ENCODE data around the gene TRAIP.
"Not testable (repeated sequence)": the region's sequence is repeated elsewhere in the genome, so short reads cannot be mapped to it uniquely, and the experiment has no call there.

The TRAIP gene

DNA sequence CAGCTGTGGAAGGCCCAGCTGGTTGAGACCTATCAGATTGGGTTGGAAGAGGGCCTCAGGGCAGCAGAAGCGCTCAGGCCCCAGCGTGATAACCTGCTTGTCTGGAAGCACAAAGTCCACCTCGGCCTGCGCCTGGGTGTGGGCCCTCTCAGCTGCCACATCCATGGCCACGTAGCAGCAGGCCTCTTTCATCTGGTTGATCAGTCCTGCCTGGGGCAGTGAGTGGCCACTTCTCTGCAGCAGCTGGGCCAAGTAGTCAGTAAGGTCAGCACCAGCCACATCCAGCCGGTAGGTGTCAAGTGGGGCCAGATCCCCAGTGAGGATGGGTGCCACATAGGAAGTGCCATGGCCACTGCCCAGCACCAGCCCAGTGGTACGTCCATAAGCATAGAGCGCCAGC is 17.3 kb upstream of the TRAIP start:
- no peak for DNase-seq

DNA sequence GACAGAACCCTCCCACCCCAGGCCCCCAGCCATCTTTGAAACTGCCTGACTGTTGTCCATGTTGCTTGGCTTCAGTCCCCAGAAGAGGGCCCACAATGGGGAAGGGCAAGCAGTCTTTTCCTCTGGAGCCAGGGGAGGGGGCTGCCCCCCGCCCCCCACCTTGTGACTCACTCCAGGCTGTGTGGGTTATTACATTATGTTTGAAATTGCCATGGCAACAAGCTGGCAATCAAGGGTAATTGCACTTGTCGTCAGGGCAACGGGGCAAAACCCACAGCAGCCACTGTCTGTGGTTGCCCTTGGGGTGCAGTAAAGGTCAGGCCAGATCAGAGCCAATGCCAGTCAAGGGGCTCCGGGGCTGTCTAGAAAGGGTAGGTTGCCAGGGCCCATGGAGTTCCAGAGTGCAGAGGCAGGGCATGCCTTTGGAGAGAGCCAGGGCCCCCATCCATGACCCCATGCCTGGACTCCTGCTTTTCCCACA is 16.5 kb upstream of the TRAIP start:
- no peak for DNase-seq

DNA sequence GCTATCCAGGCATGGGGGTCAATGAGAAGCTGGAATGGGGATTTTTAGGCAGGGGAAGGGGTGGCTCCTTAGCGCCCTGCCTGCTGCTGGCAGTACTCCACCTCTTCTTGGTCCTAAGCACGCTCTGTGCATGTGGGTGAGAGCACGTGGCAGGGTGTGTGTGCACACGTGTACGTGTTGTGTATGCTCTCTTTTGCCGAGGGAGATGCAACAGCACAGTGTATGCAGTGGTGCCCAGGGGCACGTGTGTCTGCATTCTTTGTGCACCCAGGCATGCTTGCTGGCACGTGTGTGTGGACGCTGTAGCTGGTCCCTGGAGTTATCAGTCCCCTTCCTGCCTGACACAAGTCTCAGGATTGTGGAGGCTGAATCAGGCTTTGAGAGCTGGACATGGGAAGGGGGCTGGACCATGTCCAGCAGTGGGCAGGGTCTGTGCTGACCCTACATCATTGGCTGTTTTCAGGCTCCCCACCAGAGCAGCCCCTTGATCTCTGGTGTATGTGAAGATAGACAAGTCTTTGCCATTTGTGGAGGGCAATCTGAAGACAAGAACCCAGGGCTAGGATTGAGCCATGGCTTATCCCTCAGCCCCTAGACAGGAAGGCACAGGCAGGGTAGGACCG is 15.3 kb upstream of the TRAIP start:
- DNase-seq = no peak

DNA sequence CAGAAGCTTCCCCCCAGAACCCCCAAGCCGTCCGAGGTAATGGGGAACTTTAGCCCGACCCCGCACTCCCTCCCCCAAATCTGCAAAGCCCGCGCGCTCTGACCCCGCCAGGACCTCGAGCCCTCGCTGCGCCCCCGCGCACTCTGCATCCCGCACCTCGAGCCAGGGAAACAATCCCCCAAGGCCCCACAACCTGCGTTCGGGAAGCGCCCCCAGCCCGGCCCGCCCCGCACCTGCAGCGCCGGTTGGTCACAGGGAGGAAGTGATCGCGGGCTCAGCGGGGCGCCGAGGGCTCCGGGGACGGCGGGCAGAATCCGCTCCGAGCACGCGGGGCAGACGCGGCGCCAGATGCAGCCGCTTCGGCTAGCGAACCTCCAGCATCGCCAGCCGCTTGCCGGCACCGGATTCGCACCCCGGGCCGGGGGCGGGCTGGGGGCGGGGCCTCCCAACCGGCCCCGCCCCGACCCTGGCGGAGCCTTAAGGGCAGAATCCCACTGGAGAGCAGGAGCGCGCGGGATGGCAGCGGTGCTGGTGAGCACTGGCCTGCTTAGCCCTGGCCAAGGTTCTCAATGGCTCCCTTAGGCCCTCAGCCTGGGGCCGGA is 13.3 kb upstream of the TRAIP start, which contains the start of gene CAMKV:
TSS of gene CAMKV (minus strand) at position 382 of the 602 bp plus-strand sequence. CDS start 7,518 bp downstream, outside the sequence.
- peak; percentile 79 for DNase-seq

DNA sequence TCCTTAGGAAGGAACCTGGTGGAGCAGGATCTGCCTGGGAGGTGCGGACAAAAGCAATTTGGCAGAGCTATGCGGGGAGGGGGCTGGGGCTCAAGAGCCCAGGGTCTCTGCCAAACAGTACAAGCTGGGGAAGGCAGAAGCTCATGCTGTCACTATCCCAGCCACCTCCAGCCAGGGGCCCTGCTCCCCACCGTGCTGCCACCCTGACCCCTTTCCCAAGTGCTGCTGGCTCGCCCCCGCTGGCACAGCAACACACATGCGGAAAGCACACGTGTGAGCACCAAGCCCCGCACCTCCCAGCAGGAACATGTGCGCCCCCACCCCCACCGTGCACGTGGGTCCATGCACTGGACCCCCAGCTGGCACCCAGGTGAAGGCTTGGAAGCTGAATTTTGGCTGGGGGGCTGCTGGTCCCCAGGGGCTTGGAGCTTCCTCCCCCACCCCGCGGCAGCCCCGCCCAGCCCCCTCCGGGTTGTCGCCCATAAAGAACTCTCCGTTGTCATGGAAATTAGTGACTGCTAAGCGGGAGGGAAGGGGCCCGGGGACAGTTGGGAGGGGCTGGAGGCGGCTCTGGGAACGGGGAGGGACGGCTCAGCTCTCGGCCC is 12.6 kb upstream of the TRAIP start:
- no peak for DNase-seq

DNA sequence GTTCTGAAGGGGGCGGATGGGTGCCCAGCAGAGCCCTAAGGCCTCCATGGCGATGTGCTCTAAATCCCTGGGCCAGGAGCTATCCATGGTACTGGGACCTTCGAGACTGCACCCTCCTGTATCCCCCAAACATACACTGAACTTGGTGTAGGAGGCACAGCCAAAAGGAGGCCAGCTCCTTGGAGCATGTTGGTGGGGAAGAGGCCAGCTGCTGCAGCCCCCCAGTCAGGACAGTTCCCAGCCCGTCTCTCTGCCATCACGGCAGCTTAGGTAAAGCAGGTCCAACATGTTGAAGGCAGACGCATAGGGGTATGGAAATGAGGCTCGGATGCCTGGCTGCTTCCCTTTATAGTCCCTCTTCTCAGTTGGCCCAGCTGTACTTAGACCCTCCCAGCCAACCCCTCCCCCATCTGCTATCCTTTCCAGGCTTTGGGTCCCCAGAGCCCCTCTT is 11.5 kb upstream of the TRAIP start:
- DNase-seq = peak; percentile 58

DNA sequence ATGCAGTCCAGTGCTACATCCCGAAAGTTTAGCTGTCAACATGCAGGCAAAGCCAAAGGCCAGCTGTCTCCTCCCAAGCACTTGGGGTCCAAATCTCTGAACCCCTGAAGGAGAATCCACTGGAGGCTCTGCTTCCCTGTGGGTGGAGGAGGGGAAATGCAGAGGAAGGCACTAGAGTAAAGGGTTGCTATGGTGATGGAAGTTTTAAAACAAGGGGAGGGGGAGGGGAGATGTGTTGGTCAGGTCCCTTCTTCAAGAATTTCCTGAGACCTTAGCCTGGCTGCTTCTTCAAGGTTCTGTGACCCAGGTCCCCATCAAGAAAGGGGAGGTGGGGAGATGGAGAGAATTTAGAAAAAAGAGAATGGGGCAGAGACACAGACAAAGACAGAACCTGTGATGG is 11.0 kb upstream of the TRAIP start:
- no peak for DNase-seq

DNA sequence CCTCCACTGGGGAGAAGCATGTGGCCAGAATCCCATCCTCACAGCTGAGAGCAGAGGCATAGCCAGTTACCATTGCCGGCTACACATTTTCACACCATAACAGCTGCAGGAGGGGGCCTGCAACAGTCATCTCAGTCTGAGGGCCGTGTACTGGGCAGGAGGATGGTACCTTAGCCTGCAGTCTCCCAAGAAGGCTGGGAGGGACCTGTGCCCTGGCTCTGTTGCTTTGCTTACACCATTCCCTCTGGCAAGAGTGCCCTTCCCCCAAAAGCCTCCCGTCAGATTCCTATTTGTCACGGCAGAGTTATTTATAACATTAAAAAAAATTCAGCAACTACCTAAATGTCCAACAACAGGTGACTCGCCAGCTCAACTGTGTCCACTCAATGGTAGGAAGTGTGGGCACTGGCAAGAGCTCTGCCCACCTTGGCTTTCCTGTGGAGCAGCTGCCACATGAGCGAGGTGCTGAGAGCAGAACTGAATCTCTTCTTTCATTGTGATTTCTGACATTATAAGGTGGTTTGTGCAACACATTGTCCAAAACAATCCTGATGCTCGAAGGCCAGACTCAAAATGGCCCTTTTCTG is 8.9 kb upstream of the TRAIP start:
- no peak for DNase-seq

DNA sequence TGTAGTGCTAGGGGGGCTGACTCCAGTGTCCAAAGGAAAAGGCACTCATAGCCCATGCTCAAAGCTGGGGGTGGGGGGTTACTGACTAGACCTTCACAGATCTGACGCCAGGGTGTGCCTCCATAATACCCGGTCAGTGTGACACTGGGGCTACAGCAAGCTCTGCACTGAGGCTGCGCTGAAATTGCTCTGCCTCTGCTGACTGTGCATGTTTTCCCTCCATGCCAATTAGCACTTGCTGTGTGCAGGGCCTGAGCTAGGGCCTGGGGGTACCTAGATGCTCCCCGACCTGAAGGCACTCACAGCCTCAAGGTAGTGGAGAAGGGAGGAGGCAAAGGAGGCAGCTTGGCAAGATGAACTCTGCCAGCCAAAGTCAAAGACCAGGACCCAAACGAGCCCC is 8.1 kb upstream of the TRAIP start:
- no peak for DNase-seq

DNA sequence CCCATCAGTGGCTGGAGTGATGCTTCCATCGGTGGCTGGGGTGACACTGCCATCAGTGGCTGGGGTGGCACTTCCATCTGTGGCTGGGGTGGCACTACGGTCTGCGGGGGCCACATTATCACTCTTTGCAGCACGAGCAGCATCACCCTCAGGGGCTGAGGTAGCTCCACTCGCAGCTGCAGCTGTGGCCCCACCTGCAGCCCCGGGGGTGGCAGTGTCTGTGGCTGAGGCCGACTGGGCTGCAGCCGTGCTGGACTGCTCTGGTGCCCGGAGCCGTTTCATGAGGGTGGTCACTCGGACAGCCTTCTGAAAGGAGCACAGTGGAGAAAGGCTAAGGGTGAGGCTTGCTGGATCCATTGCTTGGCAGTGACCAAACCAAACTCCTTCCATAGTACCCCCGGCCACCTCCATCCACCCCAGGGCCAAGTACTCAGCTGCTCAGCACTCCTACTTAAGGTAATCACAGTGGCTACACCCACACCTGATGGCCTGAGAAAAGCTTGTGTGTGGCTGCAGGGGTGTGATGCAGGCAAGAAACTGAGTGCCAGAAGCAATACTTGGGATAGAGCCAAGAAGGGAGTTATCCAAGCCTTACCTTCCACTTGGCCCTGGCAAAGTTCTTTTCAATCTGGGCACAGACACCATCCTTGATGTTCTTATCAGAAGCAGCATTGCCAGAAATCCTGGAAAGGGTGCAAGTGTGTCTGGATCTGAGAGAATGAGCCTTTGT is 3.4 kb upstream of the TRAIP start:
- DNase-seq = no peak

DNA sequence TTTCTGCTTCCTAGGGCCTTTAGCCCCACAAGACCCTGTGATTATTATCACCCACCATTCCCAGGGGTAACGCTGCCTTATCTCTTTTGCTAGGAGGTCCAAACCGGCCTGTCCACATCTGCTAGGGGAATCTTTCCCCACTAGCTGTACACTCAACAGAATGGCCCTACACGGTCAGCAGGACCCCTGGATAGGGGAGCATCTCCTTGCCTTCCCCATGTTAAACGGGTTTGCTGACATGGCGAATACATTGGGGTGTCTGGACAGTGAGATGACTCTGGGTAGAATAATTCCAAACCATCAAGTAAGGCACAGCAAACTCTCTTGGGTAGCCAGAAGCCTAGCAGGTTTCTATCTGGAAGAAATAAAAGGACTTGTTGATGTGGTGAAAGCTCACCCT is 702 bp downstream of the TRAIP start:
- no peak for DNase-seq

DNA sequence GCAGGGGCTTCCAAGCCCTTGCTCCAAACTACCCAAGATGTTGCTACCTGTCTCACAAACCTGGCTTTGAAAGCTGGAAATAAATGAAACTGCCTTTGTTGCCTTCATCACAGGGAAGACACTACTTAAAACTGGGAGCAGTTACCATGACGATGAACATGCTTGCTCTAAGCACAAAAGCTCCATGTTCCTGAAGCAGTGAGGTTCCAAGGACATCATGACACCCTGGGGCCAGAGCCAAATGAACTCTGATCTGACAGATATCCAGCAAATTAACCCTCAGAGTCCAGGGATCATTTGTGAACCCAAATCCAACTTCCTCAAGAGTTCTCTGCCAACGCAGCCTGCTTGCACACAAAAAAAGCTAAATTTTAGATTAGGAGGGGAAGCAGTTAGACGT is 10.7 kb downstream of the TRAIP start:
- DNase-seq = no peak

DNA sequence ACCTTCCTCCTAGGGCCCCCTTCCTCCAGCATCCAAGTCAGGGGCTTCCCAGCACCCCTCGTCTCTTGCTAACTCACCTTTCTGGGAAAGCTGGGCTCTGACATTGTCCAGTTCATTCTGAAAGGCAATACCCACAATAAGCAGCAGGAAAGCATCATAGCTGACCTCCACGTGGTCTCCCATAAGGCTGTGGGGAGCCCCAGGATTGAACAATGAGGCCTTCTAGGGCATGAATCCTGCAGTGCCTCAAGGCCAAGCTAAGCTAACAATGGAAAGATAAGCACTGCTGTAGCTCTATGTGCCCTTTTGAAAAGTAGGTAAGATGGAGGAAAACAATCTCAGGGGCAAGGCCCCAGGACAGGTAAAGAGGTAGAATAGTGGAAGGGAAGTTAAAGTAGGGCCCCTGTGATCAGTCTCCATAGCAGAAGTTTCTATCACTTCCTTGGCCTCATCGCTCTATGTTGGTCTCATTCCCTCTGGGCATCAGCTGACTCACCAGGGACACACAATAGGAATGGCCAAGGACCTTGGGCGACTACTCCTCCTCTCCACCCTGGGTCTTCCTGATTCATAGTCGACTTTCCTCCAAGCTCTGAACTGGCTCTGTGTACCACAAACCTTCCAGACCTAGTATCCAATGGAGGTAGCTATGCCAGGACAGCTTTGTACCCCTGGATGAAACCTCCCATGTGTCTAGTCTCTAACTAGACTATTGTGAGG is 11.7 kb downstream of the TRAIP start:
- DNase-seq = no peak

DNA sequence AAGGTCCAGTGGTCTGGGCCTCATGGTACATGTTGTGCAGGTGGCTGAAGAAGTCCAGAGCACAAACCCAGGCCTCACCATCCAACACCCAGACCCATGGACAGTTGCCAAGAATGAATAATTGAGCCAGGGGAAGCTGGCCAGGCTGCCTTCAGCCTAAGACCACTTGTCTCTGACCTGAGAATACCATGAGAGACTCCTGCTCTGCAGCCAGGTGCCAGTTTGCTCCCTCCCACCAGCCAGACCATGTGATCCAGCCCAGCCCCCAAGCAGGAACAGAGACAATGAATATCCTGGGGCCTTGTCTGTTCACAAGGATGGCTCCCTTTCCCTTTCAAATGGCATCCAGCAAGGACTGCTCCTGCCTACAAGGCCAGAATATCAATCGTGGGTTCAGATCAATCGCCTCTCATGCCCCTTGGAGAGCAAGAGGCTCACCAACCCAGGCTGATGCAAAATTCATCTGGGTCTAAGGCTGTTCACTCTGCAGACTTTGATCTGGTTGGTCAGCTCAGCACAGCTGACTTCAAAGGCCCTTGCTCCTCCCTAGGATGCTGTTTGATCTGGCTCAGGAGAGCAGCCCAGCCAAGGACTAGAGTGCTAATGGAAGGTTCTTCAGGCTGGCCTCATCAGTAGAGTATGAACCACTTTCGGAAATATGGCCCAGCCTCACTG is 13.4 kb downstream of the TRAIP start:
- no peak for DNase-seq

DNA sequence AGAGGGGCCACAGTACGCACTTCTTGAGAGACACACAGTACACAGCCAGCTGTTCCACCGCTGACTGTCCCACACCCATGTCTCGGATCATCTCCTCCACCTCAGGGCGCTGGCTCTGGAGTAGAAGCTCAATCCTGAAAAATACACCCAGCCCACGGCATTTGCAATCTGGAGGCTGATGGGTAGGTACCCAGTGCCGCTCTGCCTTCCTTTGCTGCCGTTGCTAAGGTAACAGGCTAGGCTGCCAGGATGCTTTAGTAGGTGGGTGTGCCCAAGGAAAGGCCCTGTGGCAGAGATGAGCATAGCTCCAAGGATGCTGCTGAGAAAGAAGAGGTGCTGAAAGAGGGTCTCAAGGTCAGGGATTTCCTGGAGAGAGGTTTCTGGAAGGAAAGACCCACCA is 14.6 kb downstream of the TRAIP start:
- no peak for DNase-seq

DNA sequence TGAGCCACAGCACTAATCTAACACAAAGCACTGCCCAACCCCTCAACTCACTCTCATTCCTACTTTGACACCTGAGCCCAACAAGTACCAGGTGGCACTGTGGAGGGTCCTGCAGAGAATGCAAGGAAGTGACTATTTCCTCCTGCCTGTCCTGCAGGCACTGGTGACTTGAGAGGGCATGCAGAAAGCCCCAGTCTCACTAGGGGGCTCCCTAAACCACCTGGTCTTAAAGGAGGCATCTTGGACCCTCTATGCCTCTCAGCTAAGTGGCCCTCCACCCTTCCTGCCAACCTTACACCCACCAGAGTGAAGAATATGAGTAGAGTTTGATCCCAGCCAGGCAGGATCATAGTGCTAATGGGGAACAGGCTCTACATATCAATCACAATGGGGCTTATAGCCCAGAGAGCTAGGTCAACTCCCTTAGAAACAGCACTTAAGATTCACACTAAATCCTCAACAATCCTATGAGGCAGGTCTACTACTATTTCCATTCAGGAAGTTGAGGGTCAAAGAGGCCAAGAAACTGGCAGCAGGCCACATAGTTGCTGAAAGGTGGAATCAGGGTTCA is 15.2 kb downstream of the TRAIP start:
- no peak for DNase-seq

DNA sequence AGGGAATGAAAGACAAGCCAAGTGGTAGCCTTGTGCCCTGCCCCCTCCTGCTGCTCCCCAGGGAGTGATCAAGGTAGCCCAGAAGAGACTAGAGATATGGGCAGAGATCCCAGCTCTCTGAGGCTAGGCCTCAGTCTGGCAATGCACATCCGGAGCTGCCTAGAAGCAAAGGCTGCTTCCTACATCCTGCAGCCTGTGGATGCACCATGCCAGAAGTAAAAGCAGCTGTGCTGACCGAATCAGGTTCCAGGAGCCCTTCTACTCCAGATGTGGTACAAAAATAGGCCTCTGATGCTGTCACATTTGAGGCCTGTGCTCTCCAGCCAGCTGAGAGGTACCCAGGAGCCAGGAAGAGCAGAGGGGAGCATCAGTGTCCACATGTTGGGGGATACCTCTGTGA is 16.0 kb downstream of the TRAIP start:
- no peak for DNase-seq

DNA sequence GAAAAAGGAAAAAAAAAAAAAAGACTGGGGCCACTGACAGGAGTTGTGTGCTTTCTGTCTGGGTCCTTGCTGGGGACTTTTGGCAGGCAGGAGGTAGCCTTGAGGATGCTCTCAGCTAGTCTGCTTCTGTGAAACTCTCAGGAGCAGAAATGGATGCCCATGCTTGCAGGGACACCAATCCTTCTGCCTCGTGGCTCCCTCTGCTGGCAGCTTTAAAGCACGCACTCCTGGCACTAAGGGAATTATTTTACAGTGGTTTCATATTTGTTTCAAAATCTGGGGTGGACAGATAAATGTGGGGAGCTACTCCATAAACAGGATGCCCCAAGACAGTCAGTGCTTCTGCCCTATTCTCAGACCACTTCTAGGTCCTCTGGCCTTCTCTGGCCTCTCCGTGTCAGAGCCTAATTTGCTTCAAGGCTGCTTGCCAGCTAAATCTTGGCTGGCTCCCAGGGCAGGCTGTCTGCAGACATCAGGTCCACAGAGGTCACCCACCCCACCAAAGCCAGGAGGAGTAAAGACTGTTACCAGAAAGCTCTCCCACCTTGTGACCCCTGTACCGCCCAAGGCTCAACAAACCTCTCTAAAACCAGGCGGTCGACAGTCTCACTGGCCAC is 17.1 kb downstream of the TRAIP start:
- peak; percentile 72 for DNase-seq

DNA sequence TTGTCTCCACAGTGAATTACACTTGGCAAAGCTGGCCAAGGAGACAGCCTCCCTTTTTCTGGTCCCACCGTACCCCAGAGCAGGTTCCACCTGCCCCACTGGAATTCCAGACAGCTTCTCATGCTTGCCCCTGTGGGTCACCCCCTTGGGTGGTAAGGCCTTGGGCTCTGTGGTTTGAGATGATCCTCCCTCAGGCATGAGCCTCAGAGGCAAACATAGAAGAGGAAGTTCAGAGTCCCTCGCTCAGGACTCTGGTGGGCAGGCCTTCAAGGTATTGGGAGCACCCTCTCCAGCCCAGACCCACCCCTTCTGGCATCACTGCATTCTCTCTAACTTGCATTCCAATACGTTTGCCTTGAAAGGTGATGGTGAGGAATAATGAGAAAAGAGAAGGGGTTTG is 25.0 kb downstream of the TRAIP start:
- DNase-seq = no peak

DNA sequence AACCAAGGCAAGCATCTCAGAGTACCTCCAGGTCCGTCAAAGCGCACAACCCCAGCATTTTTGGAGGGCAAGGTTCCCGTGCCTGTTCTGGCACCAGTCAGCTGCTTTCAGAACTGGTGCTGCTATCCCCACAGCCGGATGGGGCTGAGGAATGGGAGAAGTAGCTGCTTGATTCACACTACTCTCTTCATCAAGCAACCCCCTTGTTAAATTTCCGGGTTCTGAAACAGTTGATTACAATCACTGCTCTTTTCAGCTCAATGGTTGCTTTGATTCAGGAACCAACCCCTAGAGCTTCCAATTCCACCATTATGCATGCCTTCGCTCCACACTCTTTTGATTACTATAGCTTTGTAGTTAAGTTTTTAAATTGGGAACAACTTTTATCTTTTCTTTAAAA is 30.3 kb downstream of the TRAIP start:
- no peak for DNase-seq

DNA sequence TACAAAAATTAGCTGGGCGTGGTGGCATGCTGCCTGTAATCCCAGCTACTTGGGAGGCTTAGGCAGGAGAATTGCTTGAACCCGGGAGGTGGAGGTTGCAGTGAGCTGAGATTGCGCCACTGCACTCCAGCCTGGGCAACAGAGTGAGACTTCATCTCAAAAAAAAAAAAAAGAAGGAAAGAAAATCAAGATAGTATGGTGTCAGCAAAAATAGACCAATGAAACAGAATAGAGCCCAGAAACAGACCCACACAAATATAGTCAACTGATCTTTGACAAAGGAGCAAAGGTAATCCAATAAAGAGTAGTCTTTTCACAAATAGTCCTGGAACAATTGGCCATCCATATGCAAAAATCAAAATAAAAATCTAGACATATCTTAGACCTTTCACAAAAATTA is 33.2 kb downstream of the TRAIP start:
- DNase-seq = not testable (repeated sequence)

Data from retina (tissue), 1 donor.